Effector memory CD4-positive, alpha-beta T cell (primary cell): ENCODE data around the gene DNAJC3.
A peak's percentile ranks its signal among the peaks of the same experiment; 100 is the strongest.
"Not testable (repeated sequence)": the region's sequence is repeated elsewhere in the genome, so short reads cannot be mapped to it uniquely, and the experiment has no call there.

Source experiments
- DNase-seq, 3 donors: peaks; one replicate each; pipeline ENCODE4 v3.0.0-alpha.2; 2020
- H3K27ac ChIP-seq: 2 replicates; pipeline ENCODE4 v1.7.0; 2013; ENCODE audit warnings: mild to moderate bottlenecking, low read length, moderate library complexity; ENCODE audit not compliant: insufficient read depth, poor library complexity, severe bottlenecking
- H3K27me3 ChIP-seq: replicated peaks from 2 replicates; pipeline ENCODE4 v1.7.0; 2013; ENCODE audit warnings: mild to moderate bottlenecking, low read length; ENCODE audit not compliant: insufficient read depth, control insufficient read depth, poor library complexity, severe bottlenecking
- H3K36me3 ChIP-seq: 2 replicates; pipeline ENCODE4 v1.7.0; 2013; ENCODE audit warnings: mild to moderate bottlenecking, low read length, moderate library complexity; ENCODE audit not compliant: control insufficient read depth, insufficient read depth
- H3K4me1 ChIP-seq: 2 replicates; pipeline ENCODE4 v1.7.0; 2013; ENCODE audit warnings: low read length, mild to moderate bottlenecking; ENCODE audit not compliant: control insufficient read depth, insufficient read depth, poor library complexity, severe bottlenecking
- H3K4me3 ChIP-seq: 2 replicates; pipeline ENCODE4 v1.7.0; 2013; ENCODE audit warnings: low read length, low read depth, mild to moderate bottlenecking; ENCODE audit not compliant: insufficient read depth, poor library complexity, severe bottlenecking
- H3K9me3 ChIP-seq: 2 replicates; pipeline ENCODE4 v1.7.0; 2013; ENCODE audit warnings: mild to moderate bottlenecking, low read length, moderate library complexity; ENCODE audit not compliant: control insufficient read depth

DNAJC3 gene

DNA sequence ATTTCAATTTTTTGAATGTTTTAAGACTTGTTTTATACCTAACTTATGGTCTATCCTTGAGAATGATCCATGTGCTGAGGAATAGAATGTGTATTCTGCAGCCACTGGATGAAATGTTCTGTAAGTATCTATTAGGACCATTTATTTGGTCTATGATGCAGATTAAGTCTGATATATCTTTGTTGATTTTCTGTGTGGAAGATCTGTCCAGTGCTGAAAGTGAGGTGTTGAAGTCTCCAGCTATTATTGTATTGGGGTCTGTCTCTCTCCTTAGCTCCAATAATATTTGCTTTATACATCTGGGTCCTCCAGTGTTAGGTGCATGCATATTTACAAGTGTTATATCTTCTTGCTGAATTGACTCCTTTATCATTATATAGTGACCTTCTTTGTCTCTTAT lies 9.7 kb upstream of the DNAJC3 start:
- H3K36me3 ChIP-seq, H3K4me3 ChIP-seq, H3K27me3 ChIP-seq, H3K27ac ChIP-seq, H3K9me3 ChIP-seq, H3K4me1 ChIP-seq, DNase-seq: not testable (repeated sequence)

DNA sequence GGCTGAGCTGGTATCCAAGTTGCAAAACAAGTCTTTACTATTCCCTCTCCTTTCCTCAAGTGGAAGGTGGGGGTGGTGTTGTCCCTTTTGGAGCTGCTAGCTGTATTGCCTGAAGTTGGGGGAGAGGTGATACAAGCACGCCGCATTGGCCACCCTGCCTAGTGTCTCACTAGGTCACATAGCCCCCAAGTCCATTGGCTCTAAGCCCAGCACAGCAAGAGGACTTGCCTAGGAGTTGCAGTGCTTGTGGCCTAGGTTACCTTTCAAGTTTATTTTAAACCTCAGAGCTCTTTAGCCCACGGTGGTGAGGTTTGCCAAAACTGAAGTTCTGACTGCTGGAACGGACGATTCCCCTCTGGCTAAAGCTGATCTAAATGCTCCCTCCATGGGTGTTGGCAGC lies 5.3 kb upstream of the DNAJC3 start:
- H3K4me3 ChIP-seq, result no peak overlapping the region
- no peaks in the 10 kb centered on the region for H3K36me3 ChIP-seq
- no peaks in the 10 kb centered on the region for H3K27me3 ChIP-seq
- peaks cover 8% of the 10 kb centered on the region for H3K4me1 ChIP-seq
- peaks cover 3% of the 10 kb centered on the region for H3K9me3 ChIP-seq
- no peak overlapping the region for H3K27ac ChIP-seq
- no peak for DNase-seq

DNA sequence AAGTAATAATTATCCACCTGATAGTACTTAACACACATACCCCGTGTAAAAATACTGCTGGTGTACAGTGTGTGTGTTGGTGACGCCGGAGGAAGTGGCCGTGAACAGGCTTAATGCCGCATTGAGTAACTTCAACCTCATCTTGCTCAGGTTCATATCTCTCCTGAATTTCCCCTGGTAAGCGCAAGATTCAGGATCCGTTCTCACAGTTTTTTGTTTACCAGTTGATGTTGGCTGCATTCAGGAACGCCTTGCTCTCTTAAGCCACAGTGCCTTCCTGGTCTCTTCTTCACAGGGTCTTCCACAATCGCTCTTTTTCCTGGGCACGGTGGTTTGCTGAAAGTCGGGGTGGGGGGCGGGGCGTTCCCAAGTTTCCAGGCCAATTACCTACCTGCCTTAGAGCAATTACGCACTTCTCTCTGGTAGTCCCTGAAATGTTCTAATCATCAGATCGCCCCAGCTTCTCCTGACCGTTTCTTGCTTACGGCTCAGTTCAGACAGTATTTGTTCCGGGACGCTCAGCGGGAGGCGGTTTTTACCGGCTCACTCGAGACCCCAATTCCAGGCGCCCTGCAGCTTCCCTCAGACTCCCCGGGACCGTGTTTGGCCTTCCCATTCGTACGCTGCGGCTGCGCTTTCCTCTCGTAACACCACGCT lies 706 bp upstream of the DNAJC3 start:
- peak overlapping the region; percentile 68 for H3K27ac ChIP-seq
- H3K9me3 ChIP-seq, result no peaks in the 10 kb centered on the region
- DNase-seq, result no peak
- H3K27me3 ChIP-seq, result no peaks in the 10 kb centered on the region
- H3K36me3 ChIP-seq, result no peaks in the 10 kb centered on the region
- H3K4me1 ChIP-seq, result peaks cover 16% of the 10 kb centered on the region
- H3K4me3 ChIP-seq, result peak overlapping the region; percentile 92

DNA sequence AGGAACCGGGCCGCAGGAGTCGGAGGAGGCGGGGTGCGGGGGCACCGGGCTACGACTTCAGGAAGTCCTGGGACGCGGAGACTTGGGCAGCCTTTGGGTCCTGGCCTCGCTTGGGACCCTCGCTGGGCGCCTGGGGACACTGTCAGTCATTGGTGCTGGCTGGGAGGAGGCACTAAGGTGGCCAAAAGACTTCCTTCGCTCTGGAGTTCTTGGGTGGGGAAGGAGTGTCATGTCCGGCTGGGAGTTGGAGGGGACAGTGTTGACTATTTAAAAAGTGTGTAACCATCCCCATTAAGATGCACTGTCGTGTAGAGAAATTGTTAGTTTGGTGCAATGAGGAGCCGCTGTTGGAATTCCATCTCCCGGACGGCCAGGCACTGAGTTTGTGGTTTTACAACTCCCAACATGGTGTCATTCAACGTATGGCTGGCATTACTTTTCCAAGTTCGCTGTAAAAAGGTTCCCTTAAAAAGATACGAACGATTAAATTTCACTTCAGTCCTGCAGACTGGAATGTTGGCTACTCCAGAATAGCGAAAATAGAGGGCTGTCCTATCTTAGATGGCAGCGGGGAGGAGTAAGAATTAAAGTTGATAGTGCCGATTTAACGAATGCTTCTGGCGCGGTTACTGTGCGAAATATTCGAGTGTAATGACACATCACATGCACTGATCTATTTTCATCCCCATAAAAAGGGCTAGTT lies 776 bp downstream of the DNAJC3 start:
- Histone ChIP-seq H3K9me3 (no peaks in the 10 kb centered on the region), H3K36me3 (no peaks in the 10 kb centered on the region), H3K4me1 (peaks cover 16% of the 10 kb centered on the region), H3K4me3 (peak overlapping the region; percentile 92), H3K27me3 (no peaks in the 10 kb centered on the region), H3K27ac (peak overlapping the region; percentile 75)
- no peak for DNase-seq

DNA sequence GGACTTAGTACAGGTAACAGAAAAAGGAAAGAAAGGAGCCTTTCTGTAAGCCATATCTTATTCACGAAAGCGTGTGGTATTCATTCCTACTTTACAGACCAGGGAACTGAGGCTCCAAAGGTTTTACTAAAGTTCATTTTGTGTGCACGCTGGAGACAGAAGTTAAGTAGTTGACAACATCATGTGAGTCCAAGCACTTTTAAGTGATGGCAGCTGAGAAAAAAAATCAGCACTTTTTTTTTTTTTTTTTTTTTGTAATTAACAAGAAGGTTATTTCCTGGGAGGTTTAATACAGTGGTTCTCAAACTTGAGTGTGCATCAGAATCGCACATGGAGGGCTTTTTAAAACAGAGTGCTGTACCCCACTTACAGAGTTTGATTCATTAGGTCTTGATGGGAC lies 2.0 kb downstream of the DNAJC3 start:
- no peaks in the 10 kb centered on the region for H3K27me3 ChIP-seq
- no peak overlapping the region for H3K27ac ChIP-seq
- no peaks in the 10 kb centered on the region for H3K36me3 ChIP-seq
- no peaks in the 10 kb centered on the region for H3K9me3 ChIP-seq
- DNase-seq, result no peak
- H3K4me1 ChIP-seq, result peaks cover 16% of the 10 kb centered on the region
- H3K4me3 ChIP-seq, result no peak overlapping the region

DNA sequence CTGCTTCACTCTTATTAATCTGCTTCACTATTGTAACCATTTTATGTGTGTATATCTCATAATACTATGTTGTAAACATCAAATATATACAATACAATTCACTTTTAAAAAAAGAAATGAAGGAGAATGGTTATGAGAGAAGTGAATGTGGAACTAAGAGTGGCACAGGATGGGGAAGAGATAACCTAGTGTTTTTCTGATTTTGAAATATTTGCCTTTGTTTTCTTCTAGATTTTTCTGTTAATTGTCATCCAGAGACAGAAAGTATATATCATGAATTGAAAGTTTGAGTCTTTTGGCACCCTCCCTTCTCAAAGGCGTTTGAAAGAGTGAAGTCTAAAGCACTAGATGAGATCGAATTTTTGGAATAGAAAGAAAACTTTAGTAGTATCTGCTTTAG lies 2.8 kb downstream of the DNAJC3 start:
- Histone ChIP-seq H3K36me3 (no peaks in the 10 kb centered on the region), H3K4me3 (no peak overlapping the region), H3K27ac (no peak overlapping the region), H3K4me1 (peaks cover 16% of the 10 kb centered on the region), H3K27me3 (no peaks in the 10 kb centered on the region), H3K9me3 (no peaks in the 10 kb centered on the region)
- no peak for DNase-seq

DNA sequence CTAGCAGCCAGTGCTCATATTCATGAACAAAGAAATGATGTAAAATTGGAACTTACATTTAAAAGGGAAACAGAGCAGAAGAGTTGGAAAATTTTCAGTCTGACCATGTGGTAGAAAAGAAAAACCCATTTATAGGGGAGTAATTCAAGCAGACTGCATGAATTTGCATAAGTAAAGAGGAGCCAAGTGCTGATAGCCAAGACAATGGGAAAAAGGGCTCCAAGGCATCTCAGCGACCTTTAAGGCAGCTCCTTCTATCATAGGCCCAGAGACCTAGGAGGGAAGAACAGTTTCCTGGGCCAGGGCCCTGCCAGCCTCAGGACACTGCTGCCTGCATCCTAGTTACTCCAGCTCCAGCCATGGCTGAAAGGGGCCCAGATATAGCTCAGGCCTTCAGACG lies 7.5 kb downstream of the DNAJC3 start:
- Histone ChIP-seq H3K27me3 (no peaks in the 10 kb centered on the region), H3K9me3 (peaks cover 2% of the 10 kb centered on the region), H3K4me1 (no peaks in the 10 kb centered on the region), H3K27ac (no peak overlapping the region), H3K36me3 (no peaks in the 10 kb centered on the region), H3K4me3 (no peak overlapping the region)
- DNase-seq, result no peak

GRCh38 chr13:95684960-95685359 lies 8.0 kb downstream of the DNAJC3 start:
- H3K27ac ChIP-seq, H3K36me3 ChIP-seq, DNase-seq, H3K4me1 ChIP-seq, H3K4me3 ChIP-seq, H3K27me3 ChIP-seq, H3K9me3 ChIP-seq: not testable (repeated sequence)

GRCh38 chr13:95689582-95689926 lies 12.6 kb downstream of the DNAJC3 start:
- Histone ChIP-seq H3K4me1 (no peaks in the 10 kb centered on the region), H3K27ac (no peak overlapping the region), H3K27me3 (no peaks in the 10 kb centered on the region), H3K36me3 (no peaks in the 10 kb centered on the region), H3K9me3 (peaks cover 2% of the 10 kb centered on the region), H3K4me3 (no peak overlapping the region)
- DNase-seq, result no peak

DNA sequence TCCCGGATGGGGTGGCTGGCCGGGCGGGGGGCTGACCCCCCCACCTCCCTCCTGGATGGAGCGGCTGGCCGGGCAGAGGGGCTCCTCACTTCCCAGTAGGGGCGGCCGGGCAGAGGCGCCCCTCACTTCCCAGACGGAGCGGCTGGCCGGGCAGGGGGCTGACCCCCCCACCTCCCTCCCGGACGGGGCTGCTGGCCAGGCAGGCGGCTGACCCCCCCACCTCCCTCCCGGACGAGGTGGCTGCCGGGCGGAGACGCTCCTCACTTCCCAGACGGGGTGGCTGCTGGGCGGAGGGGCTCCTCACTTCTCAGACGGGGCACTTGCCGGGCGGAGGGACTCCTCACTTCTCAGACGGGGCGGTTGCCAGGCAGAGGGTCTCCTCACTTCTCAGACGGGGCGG lies 14.0 kb downstream of the DNAJC3 start:
- H3K27me3 ChIP-seq, H3K36me3 ChIP-seq, H3K9me3 ChIP-seq: not testable (repeated sequence)

More for the DNA sequence above, 14.0 kb downstream of the DNAJC3 start:
- H3K4me3 ChIP-seq, DNase-seq, H3K27ac ChIP-seq, H3K4me1 ChIP-seq: not testable (repeated sequence)
